GM19324 (cell line): ENCODE measurements around the gene ETFB.
A peak's percentile ranks its signal among the peaks of the same experiment; 100 is the strongest.

ENCODE experiments used
- ATAC-seq: cut with Tn5 transposase; IDR thresholded peaks from one replicate; pipeline ENCODE4 v1.9.1; 2021; ENCODE audit warnings: mild to moderate bottlenecking, moderate library complexity; ENCODE audit not compliant: unreplicated experiment, low FRiP score

The ETFB gene

DNA sequence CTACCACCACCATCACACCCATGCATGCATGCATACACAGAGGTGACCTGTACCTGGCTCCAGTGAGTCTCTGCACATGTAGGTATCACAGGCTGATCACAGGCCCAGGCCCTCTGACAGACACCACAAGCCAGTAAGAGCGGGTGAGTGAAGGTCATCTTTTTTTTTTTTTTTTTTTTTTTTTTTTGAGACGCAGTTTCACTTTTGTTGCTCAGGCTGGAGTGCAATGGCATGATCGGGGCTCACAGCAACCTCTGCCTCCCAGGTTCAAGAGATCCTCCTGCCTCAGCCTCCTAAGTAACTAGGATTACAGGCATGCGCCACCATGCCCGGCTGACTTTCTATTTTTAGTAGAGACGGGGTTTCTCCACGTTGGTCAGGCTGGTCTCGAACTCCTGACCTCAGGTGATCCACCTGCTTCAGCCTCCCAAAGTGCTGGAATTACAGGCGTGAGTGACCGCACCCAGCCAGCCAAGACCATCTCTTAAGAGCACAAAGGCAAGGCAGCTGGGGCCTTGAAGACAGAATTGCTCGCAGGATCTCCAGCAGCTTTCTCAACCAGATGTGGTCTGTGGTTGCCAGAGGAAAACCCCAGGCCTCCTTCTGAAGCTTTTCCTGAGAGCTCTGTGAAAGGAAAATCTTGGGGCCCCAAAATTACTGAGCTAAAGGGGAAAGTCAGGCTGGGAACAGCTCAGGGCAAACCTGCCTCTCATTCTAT is 9.5 kb upstream of the ETFB start:
- no peak for ATAC-seq

DNA sequence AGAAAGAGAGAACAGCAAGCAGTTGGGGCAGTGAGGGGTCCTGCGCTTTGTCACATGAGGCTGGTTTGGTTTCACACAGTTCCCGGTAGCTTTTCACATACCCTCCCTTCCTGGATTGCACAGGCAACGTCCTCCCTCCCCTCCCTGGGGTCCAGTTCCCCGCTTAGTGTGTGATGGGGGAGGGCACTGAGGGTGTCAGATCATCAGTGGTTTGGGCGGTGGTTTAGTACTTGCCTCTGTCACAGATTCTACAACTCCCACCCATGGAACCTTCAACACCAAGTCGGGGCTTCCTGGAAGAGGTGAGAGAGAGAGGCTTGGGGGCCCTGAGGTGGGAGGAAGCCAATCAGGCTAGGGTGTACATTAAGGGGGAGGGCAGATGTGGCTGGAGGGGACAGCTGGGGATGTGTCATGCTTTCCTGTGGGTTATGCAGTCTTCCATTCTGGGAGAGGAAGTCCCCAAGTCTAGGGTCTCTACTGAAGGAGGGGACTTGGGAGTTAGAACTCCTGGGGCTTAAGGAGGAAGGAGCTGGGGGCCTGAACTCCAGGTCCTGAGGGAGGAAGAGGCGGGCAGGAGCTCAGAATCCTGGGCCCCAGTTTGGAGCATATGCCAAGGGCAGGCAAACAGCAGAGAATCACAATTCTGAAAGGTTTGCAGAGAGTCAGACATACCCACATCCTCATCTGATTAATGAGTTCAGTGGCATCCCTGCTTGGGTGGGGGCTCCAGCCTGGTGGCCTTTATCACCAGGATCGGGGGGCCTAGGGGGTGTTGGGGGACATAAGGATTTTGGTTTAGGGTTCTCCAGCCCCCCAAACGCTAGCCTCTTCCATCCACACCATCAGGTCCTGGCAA is 6.7 kb upstream of the ETFB start, which contains the start of gene NKG7:
Gene NKG7 (minus strand): TSS at position 6 of the 856 bp plus-strand sequence. CDS start 119 bp downstream, outside the sequence.
- no peak for ATAC-seq

DNA sequence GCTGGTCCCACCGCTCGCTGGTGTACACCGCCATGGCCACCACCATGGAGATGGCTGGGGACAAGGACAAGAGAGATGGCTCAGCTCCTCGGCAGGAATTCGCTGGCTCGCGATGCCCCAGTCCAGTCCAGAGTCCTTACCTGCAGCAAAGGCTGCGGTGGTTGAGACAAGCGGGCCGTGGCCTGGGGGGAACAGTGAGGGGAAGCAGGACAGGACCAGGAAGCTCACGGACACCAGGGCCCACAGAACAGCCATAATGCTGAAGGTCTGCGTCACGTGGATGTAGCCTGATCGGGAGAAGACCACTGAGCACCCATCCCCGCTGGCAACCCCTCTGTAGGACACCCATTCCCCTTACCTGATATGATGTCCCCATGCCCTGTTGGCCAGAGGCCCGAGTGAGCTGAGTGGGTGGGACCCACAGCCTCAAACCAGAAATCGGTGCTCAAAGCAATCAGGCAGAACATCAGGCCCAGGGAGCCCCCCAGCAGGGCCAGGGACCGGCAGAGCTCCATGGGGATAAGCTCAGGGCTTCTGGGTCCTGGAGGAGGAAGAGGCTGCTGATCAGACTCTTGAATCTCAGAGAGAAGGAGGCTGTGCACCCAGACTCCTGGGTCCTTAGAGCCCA is 5.9 kb upstream of the ETFB start:
- no peak for ATAC-seq

DNA sequence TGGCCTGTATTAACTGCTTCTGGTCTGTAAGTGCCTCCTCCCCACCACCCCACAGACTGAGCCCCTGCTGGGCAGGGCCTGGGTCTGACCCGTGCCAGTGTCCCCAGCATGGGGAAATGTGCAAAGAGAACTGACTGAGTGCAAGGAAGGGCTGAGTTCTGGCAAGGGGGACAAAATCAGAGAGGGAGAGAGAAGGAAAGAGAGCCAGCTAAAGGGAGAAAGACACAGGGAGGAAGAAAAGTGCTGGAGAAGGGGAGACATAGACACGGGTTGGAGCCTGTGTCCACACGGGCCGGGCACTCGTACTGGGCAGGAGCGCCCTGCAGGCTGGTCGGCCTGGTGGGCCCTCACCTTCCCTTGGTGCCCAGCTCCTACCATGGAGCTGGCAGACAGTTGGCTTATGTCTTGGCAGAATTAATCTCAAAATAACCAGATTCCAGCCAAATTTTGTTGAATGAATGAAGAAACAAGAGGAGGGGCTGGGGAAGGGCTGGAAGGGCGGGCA is 5.0 kb upstream of the ETFB start:
- ATAC-seq = no peak

DNA sequence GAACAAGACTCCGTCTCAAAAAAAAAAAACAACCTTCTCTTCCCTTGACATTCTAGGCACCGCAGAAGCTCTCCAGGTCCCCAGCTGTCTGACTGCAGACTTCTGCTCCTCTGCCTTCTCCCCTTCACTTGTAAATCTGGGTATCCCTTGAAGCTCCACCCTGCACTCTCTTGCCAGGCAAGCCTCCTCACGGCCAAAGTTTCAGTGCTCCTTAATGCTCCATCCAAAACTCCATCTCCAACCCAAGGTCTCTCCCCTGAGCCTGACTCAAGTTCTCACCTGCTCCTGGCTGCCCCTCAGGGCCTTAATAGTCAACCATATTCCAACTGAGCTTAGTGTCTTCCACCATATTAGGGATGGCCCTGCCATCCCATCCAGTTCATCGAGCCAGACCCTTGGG is 4.0 kb upstream of the ETFB start:
- ATAC-seq = no peak

DNA sequence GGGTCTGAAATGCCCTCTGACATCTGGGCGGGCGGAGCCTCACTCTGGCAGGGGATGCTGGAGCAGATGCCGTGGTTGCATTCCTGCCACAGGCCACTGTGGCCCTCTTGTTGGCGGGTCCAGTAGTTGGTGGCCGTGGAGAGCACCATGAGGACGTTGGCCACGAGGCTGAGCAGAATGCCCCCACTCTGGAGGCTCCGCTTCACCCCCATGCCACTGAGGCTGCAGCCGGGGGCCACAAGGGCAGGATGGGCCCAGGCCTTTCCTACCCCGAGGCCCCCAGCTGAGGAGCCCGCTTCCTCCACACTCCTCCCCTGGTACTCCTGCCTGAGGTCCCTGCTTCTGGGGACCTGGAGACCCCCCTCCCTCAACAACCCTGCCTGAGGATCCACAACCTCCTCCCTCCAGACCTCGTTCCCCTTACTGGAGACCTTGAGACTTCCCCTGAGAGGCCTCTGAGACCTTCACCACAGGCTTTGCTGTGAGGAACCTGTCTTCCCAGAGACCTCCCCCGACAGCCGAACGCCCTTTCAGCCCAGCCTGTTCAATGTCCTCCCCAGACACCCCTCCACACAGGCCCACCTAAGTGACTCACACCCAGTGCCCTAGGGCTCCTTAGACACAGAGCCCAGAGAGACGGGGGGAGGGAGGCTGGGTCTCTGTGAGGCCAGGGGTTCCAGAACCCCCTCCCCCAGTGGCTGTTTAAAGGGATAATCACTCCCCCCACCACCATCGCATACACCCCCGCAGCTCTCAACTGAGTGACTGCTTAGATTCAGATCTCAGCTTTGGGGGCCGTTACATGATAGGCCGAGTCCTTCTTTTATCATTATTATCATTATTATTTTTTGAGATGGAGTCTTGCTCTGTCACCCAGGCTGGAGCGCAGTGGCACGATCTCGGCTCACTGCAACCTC is 2.4 kb upstream of the ETFB start, which contains the start of gene CLDND2:
Gene CLDND2 (minus strand): TSS at position 638 of the 917 bp plus-strand sequence. CDS start 426 bp downstream, at position 212.
- no peak for ATAC-seq

DNA sequence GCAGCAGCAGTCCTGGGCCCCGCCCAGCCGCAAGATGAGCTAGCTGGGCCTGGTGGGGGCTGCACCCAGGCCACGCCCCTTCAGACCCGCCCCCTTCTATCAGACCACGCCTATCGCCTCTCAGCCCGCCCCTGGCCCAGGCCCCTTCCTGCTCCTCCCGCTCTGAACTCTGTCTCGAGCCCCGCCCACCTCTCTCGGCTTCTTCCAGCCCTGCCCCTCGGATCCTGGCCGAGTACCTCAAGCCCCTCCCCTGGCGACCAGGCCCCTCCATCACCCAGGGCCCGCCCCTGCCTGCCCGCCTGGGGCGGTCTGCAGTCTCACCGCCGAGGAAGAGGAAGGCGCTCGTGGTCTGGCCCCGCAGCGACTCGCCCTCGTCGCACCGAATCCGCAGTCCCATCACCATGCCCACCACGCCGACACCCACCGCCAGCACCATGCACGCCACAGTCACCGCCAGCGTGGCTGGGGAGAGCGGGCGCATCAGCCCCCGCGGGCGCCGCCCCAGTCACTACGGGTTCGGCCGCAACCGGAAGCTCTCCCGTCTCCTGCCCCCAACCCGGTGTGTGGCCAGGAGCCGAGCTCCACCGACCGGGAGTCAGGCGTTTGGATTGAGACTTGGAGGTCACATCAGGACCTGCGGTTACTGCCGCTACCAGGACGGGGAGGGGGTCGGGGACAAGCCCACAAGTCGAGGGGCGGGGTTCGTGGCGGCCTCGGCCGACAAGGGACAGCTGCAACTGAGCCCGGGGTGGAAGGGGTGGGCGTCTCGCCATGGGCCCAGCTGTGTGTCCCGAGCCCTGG is 1.6 kb upstream of the ETFB start:
- ATAC-seq = peak; percentile 83

DNA sequence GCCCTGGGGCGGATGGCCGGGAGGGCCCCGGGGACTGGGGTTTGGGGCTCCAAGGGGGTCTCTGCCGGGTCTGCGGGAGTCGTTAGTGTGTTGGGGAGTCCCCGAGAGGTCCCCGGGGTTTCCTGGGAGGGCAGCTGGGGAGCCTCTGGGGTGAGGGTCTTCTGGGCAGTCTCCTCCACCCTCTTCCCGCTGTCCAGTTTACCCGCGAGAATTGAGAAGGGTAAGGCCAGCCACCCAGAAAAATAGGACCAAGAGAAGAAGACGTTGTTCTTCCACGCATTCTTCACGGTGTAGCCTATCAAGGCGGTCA is 1.0 kb upstream of the ETFB start:
- ATAC-seq = no peak

DNA sequence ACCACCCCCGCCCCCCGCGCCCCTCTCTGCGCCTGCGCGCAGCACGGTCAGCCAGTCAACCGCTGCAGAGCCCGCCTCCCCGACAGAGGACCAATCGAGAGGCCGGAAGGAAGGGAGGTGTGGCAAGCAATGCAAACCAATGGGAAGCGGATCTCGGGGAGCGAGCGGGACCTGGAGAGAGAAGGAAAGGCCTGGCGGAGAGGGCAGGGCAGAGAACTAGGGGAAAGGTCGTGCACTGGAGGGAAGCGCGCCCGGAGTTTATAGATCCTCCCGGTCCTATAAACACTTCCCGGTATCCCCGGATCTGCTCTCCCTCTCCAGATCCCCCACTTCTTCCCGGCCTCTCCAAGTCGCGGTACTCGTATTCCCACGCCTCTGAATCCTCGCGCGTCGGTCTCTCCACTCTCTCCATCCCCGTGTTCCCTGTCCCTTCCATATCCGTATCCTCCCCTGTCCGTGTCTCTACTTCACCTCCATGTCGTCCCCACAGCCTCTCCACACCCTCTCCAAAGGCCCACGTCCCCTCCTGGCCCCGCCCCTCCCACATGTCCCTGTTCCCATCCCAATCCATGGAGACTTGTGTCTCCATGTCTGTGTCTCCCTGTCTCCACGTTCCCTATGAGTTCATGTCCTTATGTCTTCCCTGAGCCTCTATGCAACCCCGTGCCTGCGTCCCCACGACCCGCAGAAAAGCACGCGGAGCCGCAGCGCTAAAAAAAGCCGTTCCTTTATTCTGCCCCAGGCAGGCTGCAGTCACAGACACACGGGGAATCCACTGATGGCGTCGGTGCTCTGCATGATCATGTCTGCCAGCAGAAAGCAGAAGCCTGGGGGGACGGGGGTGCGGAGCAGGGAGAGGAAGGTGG is 434 bp upstream of the ETFB start:
- peak; percentile 58 for ATAC-seq

DNA sequence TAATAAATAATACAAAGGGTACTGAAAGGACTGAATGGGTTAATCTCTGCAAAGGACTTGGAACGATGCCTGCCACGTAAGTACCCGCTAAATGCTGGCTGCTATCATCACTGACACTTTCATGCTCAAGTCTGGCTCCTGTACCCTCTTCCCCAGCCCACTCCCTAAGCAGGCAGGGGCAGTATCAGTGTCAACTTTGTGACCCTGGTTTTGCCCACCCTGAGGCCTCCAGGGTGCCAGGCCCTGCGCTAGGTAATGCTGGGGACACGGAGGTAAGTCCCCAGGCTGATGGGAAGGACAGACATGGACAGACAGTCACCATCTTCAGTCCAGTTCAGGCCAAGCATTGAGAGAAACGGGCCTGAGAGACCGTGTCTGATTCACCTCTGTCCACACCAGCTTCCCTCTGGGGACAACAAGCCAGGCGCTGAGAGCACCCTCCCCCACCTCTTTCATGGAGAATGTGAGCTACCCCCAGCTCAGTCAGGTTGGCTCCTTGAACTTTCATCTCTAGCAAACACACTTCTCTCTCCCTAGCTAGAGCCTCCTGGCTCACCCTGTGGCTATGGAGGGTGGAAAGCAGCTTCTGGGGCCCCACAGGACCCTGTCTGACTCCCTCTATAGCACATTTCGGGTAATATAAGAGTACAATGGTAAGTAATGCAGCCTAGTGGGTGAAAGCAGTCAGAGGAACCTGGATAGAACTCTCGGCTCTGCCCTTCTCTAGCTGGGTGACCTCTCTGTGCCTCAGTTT is 800 bp downstream of the ETFB start:
- ATAC-seq = no peak

DNA sequence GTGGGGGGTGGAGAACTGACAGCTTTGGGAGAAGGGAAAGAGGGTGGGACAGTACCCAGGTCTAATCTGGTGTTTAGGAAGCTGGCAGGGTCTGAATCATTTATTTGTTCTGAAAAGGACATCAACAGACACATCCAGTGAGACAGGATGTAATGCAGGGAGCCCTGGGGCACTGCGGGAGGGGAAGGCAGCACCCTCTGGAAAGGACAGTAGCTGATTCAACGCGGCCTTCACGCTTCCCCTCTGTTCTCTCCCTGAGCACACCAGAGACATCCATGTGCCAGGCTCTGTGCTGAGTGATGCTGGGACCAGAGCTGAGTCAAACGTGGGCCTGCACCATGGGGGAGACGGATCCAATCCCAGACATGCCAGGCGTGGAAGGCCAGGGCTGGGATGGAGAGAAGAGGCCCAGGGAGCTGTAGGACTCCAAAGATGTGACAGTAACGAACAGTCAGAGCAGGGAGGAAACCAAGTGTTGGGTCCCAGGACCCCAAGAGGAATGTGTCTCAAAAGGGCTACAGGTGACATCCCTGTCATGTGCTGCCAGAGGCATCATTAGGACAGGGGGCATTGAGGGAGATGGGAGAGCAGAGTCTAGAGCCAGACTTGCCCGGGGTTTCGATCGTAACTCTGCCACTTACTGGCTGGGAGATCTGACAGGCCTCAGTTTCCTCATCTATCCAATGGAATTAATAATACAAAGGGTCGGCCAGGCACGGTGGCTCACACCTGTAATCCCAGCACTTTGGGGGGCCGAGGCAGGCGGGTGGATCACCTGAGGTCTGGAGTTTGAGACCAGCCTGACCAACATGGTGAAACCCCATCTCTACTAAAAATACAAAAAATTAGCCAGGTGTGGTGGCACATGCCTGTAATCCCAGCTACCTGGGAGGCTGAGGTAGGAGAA is 1.7 kb downstream of the ETFB start:
- ATAC-seq = no peak

DNA sequence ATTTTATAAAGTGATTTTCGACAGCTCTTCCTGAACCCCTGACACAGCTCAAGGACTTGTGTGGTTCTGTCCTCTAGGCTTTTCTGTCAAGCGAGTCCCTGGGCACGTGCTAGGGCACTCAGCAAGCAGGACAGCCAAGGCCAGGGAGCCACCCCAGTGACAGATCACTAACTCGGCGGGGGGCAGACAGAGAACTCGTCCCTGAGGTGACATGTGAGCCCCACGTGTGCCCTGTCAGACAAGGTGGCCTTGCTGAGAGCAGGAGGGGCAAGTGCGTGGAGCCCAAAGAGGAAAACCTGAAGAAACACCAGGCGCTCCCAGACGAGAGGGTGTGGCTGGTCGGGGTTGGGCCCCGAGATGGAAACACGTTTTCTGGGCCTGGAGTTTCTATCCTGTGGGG is 4.9 kb downstream of the ETFB start:
- no peak for ATAC-seq

DNA sequence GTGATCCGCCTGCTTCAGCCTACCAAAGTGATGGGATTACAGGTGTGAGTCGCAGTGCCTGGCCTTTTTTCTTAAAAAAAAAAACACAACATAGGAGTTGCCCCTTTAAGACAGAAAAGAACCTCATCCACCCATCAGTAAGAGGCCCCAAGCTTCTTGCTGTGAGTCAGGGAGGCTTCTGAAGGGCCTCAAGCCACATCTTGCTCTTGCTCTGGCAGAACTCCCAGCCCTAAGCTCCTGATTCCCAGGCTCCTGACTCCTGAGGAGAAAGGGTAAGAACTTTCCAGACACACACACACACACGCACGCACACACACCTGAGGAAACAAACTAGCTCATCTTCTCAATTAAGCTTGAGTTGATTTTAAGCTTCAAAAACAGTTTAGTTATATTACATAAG is 6.9 kb downstream of the ETFB start:
- no peak for ATAC-seq

DNA sequence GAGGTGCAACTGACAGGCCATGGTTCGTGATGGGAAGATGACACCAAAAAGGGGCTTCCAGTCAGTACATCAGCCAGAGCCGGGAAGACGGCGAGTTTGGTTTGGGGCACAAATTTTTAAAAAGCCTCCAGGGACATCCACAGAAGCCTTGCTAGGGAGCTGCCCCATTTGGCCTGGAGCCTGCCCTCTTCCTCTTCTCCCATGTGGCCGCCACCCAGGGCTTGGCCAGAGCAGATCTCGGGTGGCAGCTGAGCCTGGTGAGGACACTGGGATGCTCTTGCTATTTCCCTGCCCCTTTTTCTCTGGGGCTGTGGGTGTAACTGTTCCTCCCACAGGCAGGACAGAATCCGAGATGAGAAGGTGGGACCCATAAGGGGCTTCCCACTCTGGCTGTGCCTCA is 8.2 kb downstream of the ETFB start:
- ATAC-seq = no peak

DNA sequence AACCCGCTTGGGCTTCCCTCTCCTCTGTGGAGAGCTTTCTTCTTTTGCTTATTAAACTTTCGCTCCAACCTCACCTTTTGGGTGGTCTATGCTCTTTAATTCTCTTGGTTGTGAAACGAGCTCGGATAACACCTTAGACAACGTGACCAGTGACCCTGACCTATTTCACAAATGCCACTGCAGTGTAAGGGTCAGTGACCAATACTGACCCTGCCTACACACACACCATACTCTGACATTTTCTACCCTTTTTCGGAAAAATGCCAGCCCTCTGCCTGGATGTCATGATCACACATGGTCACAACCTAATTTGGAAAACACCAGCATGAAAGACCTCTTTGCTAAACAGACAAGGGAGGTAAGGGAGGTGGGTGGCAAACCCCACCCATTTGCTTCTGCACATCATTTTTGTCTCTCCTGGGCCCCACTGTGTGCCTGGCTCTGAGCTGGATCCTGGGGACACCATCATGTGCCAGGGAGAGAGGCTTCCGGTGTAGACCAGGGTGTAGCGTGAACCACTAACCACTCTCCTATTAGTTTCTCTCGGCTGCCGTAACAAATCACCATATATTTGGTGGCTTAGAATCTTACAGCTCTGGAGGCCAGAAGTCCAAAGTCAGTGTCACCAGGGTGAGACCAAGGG is 9.9 kb downstream of the ETFB start:
- no peak for ATAC-seq

DNA sequence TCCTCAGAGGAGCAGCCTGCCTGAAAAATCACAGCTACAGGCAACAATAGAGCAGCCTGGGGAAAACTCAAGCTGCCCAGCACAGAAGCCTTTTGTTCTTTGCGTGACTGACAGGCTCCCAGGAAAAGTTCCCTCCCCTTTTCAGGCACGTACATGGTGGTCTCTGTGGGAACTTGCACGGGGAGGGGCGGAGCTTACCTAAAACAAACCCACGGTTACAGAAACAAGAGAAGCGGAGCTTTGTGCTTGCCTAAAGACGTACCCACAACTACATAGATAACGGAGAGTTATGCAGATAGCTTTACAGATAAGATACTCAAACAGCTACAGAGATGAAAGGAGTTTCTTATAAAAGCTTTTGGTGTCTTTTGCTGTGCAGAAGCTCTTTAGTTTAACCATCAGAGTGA is 11.4 kb downstream of the ETFB start:
- no peak for ATAC-seq
